GM06990 (cell line): ENCODE results near the gene CTCFL.

Experiments
- DNase-seq: peaks from one replicate; pipeline ENCODE4 v3.0.0-alpha.2; 2011; ENCODE audit not compliant: insufficient read length; ENCODE audit errors: extremely low read depth
- H3K27me3 ChIP-seq: replicated peaks from 2 replicates; pipeline ENCODE4 v1.6.0; 2011; ENCODE audit warnings: low read length; ENCODE audit not compliant: control insufficient read depth, insufficient read depth
- H3K36me3 ChIP-seq: 2 replicates; pipeline ENCODE4 v1.5.1; 2011; ENCODE audit warnings: low read length; ENCODE audit not compliant: control insufficient read depth, insufficient read depth
- H3K4me3 ChIP-seq: replicated peaks from 2 replicates; pipeline ENCODE4 v1.5.1; 2011; ENCODE audit warnings: low read depth, mild to moderate bottlenecking, control low read depth, low read length
- TF ChIP-seq, protein P1 (sequence below): IDR thresholded peaks from 2 replicates; pipeline ENCODE4 v1.5.1; 2011; ENCODE audit warnings: low read length, control low read depth, mild to moderate bottlenecking, inconsistent platforms; ENCODE audit not compliant: insufficient read depth, poor library complexity, severe bottlenecking

CTCFL gene

DNA sequence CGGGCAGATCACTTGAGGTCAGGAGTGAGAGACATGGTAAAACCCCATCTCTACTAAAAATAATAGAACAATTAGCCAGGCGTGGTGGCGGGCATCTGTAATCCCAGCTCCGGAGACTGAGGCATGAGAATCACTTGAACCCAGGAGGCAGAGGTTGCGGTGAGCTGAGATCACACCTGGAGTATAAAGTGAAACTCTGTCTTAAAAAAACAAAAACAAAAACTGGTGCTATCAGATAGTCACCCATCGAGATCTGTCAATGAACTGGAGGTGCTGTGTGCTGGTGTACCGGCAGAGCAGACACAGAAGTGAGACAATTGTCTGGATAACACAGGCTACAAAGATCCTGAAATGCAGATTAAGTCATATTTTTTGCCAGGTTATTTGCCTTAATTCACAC is 24.7 kb downstream of the CTCFL start:
- Histone ChIP-seq H3K27me3 (no peaks in the 10 kb centered on the region), H3K36me3 (no peaks in the 10 kb centered on the region), H3K4me3 (no peak overlapping the region)
- DNase-seq, result no peak
- TF ChIP-seq, protein P1, sequence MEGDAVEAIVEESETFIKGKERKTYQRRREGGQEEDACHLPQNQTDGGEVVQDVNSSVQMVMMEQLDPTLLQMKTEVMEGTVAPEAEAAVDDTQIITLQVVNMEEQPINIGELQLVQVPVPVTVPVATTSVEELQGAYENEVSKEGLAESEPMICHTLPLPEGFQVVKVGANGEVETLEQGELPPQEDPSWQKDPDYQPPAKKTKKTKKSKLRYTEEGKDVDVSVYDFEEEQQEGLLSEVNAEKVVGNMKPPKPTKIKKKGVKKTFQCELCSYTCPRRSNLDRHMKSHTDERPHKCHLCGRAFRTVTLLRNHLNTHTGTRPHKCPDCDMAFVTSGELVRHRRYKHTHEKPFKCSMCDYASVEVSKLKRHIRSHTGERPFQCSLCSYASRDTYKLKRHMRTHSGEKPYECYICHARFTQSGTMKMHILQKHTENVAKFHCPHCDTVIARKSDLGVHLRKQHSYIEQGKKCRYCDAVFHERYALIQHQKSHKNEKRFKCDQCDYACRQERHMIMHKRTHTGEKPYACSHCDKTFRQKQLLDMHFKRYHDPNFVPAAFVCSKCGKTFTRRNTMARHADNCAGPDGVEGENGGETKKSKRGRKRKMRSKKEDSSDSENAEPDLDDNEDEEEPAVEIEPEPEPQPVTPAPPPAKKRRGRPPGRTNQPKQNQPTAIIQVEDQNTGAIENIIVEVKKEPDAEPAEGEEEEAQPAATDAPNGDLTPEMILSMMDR, result no peak

DNA sequence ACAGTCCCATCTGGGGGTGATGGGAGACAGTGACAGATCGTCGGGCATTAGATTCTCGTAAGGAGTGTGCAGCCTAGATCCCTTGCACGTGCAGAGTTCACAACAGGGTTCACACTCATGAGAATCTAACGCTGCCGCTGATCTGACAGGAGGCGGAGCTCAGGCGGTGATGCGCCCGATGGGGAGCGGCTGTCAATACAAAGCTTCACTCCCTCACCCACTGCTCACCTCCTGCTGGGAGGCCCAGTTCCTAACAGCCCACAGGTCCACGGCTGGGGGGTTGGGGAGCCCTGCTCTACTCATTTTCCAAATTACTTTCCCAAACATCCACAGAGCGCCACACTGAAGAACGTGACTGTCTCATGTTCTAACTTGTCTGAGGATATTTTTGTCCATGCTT is 25.3 kb downstream of the CTCFL start:
- no peak overlapping the region for H3K4me3 ChIP-seq
- TF ChIP-seq, protein P1, result no peak
- no peaks in the 10 kb centered on the region for H3K27me3 ChIP-seq
- no peaks in the 10 kb centered on the region for H3K36me3 ChIP-seq
- DNase-seq, result no peak

DNA sequence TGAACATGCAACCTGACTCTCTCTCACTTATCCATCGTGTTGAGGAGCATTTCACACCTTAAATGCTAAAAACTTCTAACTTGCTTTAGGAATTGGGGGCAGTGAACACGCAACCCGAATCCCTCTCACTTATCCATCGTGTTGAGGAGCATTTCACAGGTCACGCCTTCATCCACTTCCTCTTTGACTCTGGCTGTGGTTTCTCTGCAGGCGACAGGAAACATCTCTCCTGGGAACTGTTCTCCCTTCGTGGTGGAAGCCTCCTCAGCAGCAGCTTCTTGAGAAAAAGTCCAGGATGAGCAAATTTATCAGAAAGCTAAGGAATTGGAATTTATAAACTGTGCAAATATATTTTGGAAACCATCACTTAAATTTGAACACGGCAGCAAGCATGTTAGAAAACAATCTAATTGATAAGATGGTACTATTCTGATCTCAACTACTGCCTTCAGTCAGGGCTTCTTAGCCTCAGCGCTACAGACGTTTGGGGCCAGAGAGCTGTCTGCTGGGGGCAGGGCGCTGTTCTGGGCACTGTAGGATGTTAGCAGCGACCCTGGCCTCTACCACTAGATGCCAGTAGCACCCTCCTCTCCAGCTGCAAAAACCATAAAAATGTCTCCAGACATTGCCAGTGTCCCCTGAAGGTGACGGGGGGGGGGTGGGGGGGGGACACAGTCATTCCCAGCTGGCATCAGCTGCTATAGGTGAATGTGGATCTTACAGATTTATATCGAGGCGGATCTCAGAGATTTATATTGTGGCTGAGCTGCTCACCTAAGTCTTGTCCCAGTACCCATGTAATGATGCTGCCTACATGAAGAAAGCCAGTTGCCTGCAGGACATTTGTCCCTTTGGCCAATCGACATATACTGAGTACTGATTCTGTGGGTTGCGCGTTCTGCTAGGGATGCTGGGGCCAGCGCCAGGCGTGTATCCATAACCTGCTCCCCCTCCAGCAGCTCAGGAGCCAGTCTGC is 26.2 kb downstream of the CTCFL start:
- TF ChIP-seq, protein P1, result peak; percentile 71
- DNase-seq, result no peak

DNA sequence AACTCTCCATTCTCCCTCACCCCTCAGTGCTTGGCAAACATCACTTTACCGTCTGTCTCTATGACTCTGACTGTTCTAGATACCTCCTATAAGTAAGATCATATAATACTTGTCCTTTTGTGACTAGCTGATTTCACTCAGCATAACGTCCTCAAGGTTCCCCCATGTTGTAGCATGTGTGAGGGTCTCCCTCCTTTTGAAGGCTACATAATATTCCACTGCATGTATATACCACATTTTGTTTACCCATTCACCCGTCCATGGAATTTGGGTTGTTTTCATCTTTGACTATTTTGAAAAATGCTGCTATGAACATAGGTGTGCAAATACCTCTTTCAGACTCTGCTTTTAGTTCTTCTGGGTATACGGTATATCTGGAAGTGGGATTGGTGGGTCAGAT is 28.3 kb downstream of the CTCFL start:
- TF ChIP-seq, protein P1, result no peak
- Histone ChIP-seq H3K27me3 (no peaks in the 10 kb centered on the region), H3K36me3 (no peaks in the 10 kb centered on the region), H3K4me3 (no peak overlapping the region)
- no peak for DNase-seq

More for the DNA sequence above, 26.2 kb downstream of the CTCFL start:
- no peak overlapping the region for H3K4me3 ChIP-seq
- H3K36me3 ChIP-seq, result no peaks in the 10 kb centered on the region
- no peaks in the 10 kb centered on the region for H3K27me3 ChIP-seq

DNA sequence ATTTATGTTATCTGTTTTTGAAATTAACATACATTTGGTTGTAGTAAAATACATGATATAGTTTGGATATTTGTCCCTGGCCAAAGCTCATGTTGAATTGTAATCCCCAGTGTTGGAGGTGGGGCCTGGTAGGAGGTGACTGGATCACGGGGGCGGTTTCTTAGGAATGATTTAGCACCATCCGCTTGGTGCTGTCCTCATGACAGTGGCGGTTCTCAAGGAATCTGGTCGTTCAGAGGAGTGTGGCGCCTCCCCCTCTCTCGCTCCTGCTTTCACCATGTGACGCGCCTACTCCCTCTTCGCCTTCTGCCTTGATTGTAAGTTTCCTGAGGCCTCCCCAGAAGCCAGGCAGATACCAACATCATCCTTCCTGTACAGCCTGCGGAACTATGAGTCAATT is 29.0 kb downstream of the CTCFL start:
- TF ChIP-seq, protein P1, result no peak
- Histone ChIP-seq H3K27me3 (no peaks in the 10 kb centered on the region), H3K4me3 (no peak overlapping the region), H3K36me3 (no peaks in the 10 kb centered on the region)
- no peak for DNase-seq
